ENCODE data around the gene MPP1. TPM values are rescaled to one million over a fixed set of nuclear protein-coding genes. Genes with fewer than 3 reads are reported as not detected.

Gene MPP1
- total RNA-seq, 1 experiment from 2014 or later: 89.3 TPM

GRCh38 chrX:154774622-154775021 lies 30.7 kb downstream of the MPP1 start:
- ATAC-seq: no peak
- no peak for DNase-seq (ENCODE audit: low read depth, low spot score)
- ChIA-PET CTCF (no interaction called here), POLR2A (no interaction called here)
- Histone ChIP-seq H3K4me3 (ENCODE audit: low read depth in 2 of 2, low read length in 2 of 2) (no peak overlapping the region), H3K4me1 (ENCODE audit: control insufficient read depth, insufficient read depth, low read length) (peaks cover 26% of the 10 kb centered on the region), H3K27ac (ENCODE audit: low read length) (no peak overlapping the region), H3K36me3 (ENCODE audit: control insufficient read depth, insufficient read depth, low read length) (peaks cover 25% of the 10 kb centered on the region), H3K27me3 (ENCODE audit: control insufficient read depth, insufficient read depth, low read length) (no peaks in the 10 kb centered on the region), H3K9me3 (ENCODE audit: control insufficient read depth, insufficient read depth, low read depth, low read length) (no peaks in the 10 kb centered on the region)
- intact Hi-C loops (cut with micrococcal nuclease; ENCODE audit: unreplicated experiment) (no loop called here), in situ Hi-C loops (cut with HindIII; ENCODE audit: low pct_unique_long_range_greater_than_20kb, low sequenced_read_pairs) (no loop called here)
- no TSS peak for BruUV-seq (replicated peaks)
- TF ChIP-seq POLR2AphosphoS5 (IDR thresholded peaks at IDR 0.05; ENCODE audit: low read depth, low read length) (no peak), SIN3A (IDR thresholded peaks at IDR 0.05; ENCODE audit: borderline replicate concordance, insufficient read depth, low read depth, low read length) (no peak), TCF7L2 (IDR thresholded peaks at IDR 0.05; ENCODE audit: low read depth, low read length) (no peak), REST (IDR thresholded peaks at IDR 0.05; ENCODE audit: insufficient read depth in 1 of 2, low read depth in 2 of 2, low read length in 1 of 2) (no peak), CTCF (IDR thresholded peaks at IDR 0.05) (no peak)

GRCh38 chrX:154762537-154763296 lies 42.6 kb downstream of the MPP1 start, which contains the start of gene DKC1:
DKC1 (plus strand) TSS chrX:154762864; CDS start chrX:154762966, 102 bp downstream.
- Histone ChIP-seq H3K9me3 (ENCODE audit: control insufficient read depth, insufficient read depth, low read depth, low read length) (no peaks in the 10 kb centered on the region), H3K27me3 (ENCODE audit: control insufficient read depth, insufficient read depth, low read length) (no peaks in the 10 kb centered on the region), H3K4me3 (ENCODE audit: low read depth in 2 of 2, low read length in 2 of 2) (peak within 1 kb of the TSS; percentile 91 to 97), H3K36me3 (ENCODE audit: control insufficient read depth, insufficient read depth, low read length) (peaks cover 33% of the 10 kb centered on the region), H3K27ac (ENCODE audit: low read length) (peak within 1 kb of the TSS; percentile 99), H3K4me1 (ENCODE audit: control insufficient read depth, insufficient read depth, low read length) (peaks cover 18% of the 10 kb centered on the region)
- intact Hi-C loops (cut with micrococcal nuclease; ENCODE audit: unreplicated experiment) (no loop called here), in situ Hi-C loops (cut with HindIII; ENCODE audit: low pct_unique_long_range_greater_than_20kb, low sequenced_read_pairs) (no loop called here)
- TF ChIP-seq POLR2AphosphoS5 (IDR thresholded peaks at IDR 0.05; ENCODE audit: low read depth, low read length): peak; percentile 86
- peak; percentile 30 for TF ChIP-seq CTCF (IDR thresholded peaks at IDR 0.05)
- TF ChIP-seq TCF7L2 (IDR thresholded peaks at IDR 0.05; ENCODE audit: low read depth, low read length): no peak
- TF ChIP-seq SIN3A (IDR thresholded peaks at IDR 0.05; ENCODE audit: borderline replicate concordance, insufficient read depth, low read depth, low read length): peak; percentile 94
- no peak for TF ChIP-seq REST (IDR thresholded peaks at IDR 0.05; ENCODE audit: insufficient read depth in 1 of 2, low read depth in 2 of 2, low read length in 1 of 2)
- no TSS peak for BruUV-seq (replicated peaks)
- peak; percentile 96 for ATAC-seq
- ChIA-PET POLR2A (interaction anchor here (0.6 kb wide), 1 partner anchor 12 kb away, joined by 7 read pairs; the partner anchor contains the start of gene GAB3), CTCF (interaction anchor here (0.6 kb wide), 1 partner anchor 16 kb away, joined by 7 read pairs; no protein-coding TSS in a partner anchor)
- peak; percentile 79 for DNase-seq (ENCODE audit: low read depth, low spot score)
